ENCODE results near the gene ACTL10. TPM values are rescaled to one million over a fixed set of nuclear protein-coding genes. Genes with fewer than 3 reads are reported as not detected.

The ACTL10 gene
- total and polyA plus RNA-seq, 2 donors (not counting 1 experiment from before 2014, with no cell fraction given): 1.2 to 6.3 TPM

GRCh38 chr20:33687993-33688937 is 21.5 kb downstream of the ACTL10 start:
- H3K36me3 ChIP-seq (replicated peaks in 1 of 2; ENCODE audit: control extremely low read depth in 1 of 2, control insufficient read depth in 1 of 2, extremely low read depth in 1 of 2, insufficient read depth in 2 of 2, low read length in 1 of 2): no peaks in the 10 kb centered on the region
- ChIA-PET POLR2A (no interaction called here), CTCF (interaction anchor here (0.8 to 1.8 kb wide), 3 partner anchors 20 to 231 kb away, joined by 3 to 5 read pairs (median 4); partner anchors contain the start of gene C20orf144)
- peaks cover 22% of the 10 kb centered on the region for H3K4me1 Mint-ChIP-seq
- H3K9ac ChIP-seq (ENCODE audit: low read length): no peak overlapping the region
- no peak overlapping the region for H3K27ac Mint-ChIP-seq
- H3K4me1 ChIP-seq (ENCODE audit: control insufficient read depth in 2 of 2, insufficient read depth in 2 of 2, low read length in 2 of 2): peaks cover 16 to 22% of the 10 kb centered on the region in 2 donors
- H4K20me1 ChIP-seq (ENCODE audit: control insufficient read depth, insufficient read depth, low read length, poor library complexity, severe bottlenecking): no peaks in the 10 kb centered on the region
- intact Hi-C loops (cut with micrococcal nuclease): no loop called here
- H2AFZ ChIP-seq (ENCODE audit: insufficient read depth, low read depth, low read length, poor library complexity, severe bottlenecking): no peak overlapping the region
- ATAC-seq (ENCODE audit: low read depth) (no peak), DNase-seq (no peak)
- H3K27me3 Mint-ChIP-seq: no peaks in the 10 kb centered on the region
- no peak overlapping the region for H3K4me3 Mint-ChIP-seq
- 100% methylated on average over 2 of the region's 3 CpGs for WGBS (ENCODE audit: insufficient coverage)
- no peaks in the 10 kb centered on the region for H3K9me3 Mint-ChIP-seq (ENCODE audit: insufficient read depth)
- no peak overlapping the region for H3K27ac ChIP-seq (ENCODE audit: low read length in 2 of 2)
- H3K9me3 ChIP-seq (ENCODE audit: control extremely low read depth in 1 of 3, control insufficient read depth in 2 of 3, insufficient read depth in 1 of 3, low read length in 2 of 3): no peaks in the 10 kb centered on the region
- no peak overlapping the region for H3K4me3 ChIP-seq (ENCODE audit: control extremely low read depth in 1 of 5, extremely low read depth in 1 of 5, insufficient read depth in 1 of 5, low read depth in 2 of 5, low read length in 4 of 5)
- no peaks in the 10 kb centered on the region for H3K79me2 ChIP-seq (ENCODE audit: control insufficient read depth, insufficient read depth, low read length)
- H3K27me3 ChIP-seq (replicated peaks in 1 of 4; ENCODE audit: control extremely low read depth in 1 of 4, control insufficient read depth in 3 of 4, insufficient read depth in 4 of 4, low read length in 3 of 4): no peaks in the 10 kb centered on the region
- H3K4me2 ChIP-seq (replicated peaks; ENCODE audit: low read depth, low read length, poor library complexity, severe bottlenecking): no peak overlapping the region
- TF ChIP-seq EZH2 (IDR thresholded peaks at IDR 0.05; ENCODE audit: borderline replicate concordance, insufficient read depth, low read depth, low read length, poor library complexity, severe bottlenecking) (no peak), CTCF (IDR thresholded peaks at IDR 0.05) (no peak)

GRCh38 chr20:33688938-33689424 is 22.2 kb downstream of the ACTL10 start:
- intact Hi-C loops (cut with micrococcal nuclease): no loop called here
- H3K27ac ChIP-seq (ENCODE audit: low read length in 2 of 2): no peak overlapping the region
- H3K4me3 ChIP-seq (ENCODE audit: control extremely low read depth in 1 of 5, extremely low read depth in 1 of 5, insufficient read depth in 1 of 5, low read depth in 2 of 5, low read length in 4 of 5): no peak overlapping the region
- no peaks in the 10 kb centered on the region for H3K9me3 Mint-ChIP-seq (ENCODE audit: insufficient read depth)
- no peaks in the 10 kb centered on the region for H3K27me3 Mint-ChIP-seq
- ATAC-seq (ENCODE audit: low read depth): no peak
- 100% methylated on average over 1 of the region's 3 CpGs for WGBS (ENCODE audit: insufficient coverage)
- CTCF ChIA-PET: interaction anchor here (0.5 to 1.2 kb wide), 3 partner anchors 21 to 232 kb away, joined by 3 read pairs; no protein-coding TSS in a partner anchor
- POLR2A ChIA-PET: no interaction called here
- H4K20me1 ChIP-seq (ENCODE audit: control insufficient read depth, insufficient read depth, low read length, poor library complexity, severe bottlenecking): no peaks in the 10 kb centered on the region
- no peak overlapping the region for H2AFZ ChIP-seq (ENCODE audit: insufficient read depth, low read depth, low read length, poor library complexity, severe bottlenecking)
- no peaks in the 10 kb centered on the region for H3K36me3 ChIP-seq (replicated peaks in 1 of 2; ENCODE audit: control extremely low read depth in 1 of 2, control insufficient read depth in 1 of 2, extremely low read depth in 1 of 2, insufficient read depth in 2 of 2, low read length in 1 of 2)
- H3K27me3 ChIP-seq (replicated peaks in 1 of 4; ENCODE audit: control extremely low read depth in 1 of 4, control insufficient read depth in 3 of 4, insufficient read depth in 4 of 4, low read length in 3 of 4): no peaks in the 10 kb centered on the region
- peaks cover 16 to 22% of the 10 kb centered on the region in 2 donors for H3K4me1 ChIP-seq (ENCODE audit: control insufficient read depth in 2 of 2, insufficient read depth in 2 of 2, low read length in 2 of 2)
- no peak for DNase-seq
- no peak overlapping the region for H3K27ac Mint-ChIP-seq
- peaks cover 22% of the 10 kb centered on the region for H3K4me1 Mint-ChIP-seq
- H3K4me3 Mint-ChIP-seq: no peak overlapping the region
- no peaks in the 10 kb centered on the region for H3K79me2 ChIP-seq (ENCODE audit: control insufficient read depth, insufficient read depth, low read length)
- no peaks in the 10 kb centered on the region for H3K9me3 ChIP-seq (ENCODE audit: control extremely low read depth in 1 of 3, control insufficient read depth in 2 of 3, insufficient read depth in 1 of 3, low read length in 2 of 3)
- no peak overlapping the region for H3K9ac ChIP-seq (ENCODE audit: low read length)
- no peak for TF ChIP-seq CTCF (IDR thresholded peaks at IDR 0.05)
- no peak for TF ChIP-seq EZH2 (IDR thresholded peaks at IDR 0.05; ENCODE audit: borderline replicate concordance, insufficient read depth, low read depth, low read length, poor library complexity, severe bottlenecking)
- no peak overlapping the region for H3K4me2 ChIP-seq (replicated peaks; ENCODE audit: low read depth, low read length, poor library complexity, severe bottlenecking)
